ENCODE data around the gene SCD5.
"Not testable (repeated sequence)": the region's sequence is repeated elsewhere in the genome, so short reads cannot be mapped to it uniquely, and the experiment has no call there.

The SCD5 gene

GRCh38 chr4:82798168-82799005, at the start of gene SCD5:
TSS of gene SCD5 (minus strand) at chr4:82798796. CDS start at chr4:82798537, 259 bp downstream.
- no peak for DNase-seq

DNA sequence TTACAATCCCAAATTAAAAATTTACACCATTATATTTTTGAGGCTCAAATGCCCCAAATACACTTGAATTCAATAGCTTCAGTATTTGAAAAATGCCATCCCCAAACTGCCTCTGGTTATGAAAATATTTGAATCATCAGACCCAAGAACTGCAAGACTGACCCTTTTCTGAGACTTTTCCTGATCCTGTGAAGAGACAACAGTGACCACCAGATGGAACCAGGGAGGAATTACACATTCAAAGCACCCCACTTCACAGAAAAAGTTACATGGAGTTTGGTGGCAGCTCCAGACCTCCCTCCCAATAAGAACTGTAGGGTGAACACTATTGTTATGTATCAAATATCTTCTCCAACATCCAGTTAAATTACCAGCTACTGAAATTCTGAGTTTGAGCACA, 44.0 kb upstream of the SCD5 start:
- no peak for DNase-seq

DNA sequence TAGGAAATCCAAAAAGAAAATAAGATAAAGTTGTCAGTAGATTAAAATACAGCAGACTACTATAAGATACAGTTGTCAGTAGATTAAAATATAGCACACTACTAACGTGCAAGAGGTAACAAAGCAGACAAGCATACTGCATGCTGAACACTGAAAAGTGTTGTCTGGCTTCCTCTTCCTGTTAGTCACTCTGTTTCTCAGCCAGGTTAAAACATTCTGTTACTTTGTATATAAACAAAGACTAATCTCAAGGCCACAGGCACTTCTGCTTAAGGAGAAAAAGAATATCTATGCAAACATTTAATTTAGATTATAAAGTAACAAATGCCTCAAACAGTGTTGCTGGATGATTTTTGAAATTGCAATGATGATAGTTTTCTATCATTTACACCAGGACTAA, 41.0 kb upstream of the SCD5 start:
- no peak for DNase-seq

GRCh38 chr4:82833696-82834313, 35.2 kb upstream of the SCD5 start:
- DNase-seq = no peak

DNA sequence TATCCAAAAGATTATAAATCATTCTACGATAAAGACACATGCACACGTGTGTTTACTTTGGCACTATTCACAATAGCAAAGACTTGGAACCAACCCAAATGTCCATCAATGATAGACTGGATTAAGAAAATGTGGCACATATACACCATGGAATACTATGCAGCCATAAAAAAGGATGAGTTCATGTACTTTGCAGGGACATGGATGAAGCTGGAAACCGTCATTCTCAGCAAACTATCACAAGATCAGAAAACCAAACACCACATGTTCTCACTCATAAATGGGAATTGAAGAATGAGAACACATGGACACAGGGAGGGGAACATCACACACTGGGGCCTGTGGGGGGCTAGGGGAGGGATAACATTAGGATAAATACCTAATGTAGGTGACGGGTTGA, 34.5 kb upstream of the SCD5 start:
- DNase-seq = not testable (repeated sequence)

- no peak for DNase-seq
Measured at GRCh38 chr4:82825425-82825824, 26.8 kb upstream of the SCD5 start.

DNA sequence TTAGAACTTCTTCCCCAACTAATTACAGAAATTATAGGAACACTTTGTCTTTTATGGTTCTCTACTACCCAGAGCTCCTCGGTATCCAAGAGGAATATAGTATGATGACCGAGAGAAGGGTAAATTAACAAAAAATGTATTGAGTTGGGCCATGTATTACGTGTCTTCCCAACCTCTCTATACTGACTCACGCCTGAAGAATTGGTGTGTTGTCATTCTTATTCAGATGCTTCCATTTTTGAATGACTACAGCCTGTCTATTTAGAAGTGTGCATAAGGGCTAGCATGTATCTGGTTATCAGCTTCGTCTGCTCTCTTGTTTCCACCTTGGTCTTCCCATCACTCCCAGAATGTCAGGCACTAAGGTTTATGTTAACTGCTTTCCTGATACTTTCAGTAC, 24.5 kb upstream of the SCD5 start:
- no peak for DNase-seq

DNA sequence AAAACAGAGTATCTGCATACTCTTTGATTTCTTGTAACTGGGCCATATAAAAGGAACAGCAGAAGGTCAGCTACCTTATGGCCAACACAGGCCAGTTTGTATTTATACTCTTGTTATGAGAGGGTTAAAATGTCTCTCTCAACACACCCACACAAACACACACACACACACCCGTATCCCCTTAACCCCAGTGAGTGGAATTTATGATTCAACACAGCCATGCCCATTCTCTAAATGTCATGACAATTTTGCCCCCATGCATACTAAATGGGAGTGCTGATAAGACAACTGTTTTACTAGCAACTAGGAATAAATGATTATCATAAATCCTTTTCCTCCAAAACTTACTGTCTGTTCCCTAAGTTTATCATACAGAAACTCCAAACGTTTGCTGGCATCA, 22.1 kb upstream of the SCD5 start:
- no peak for DNase-seq

DNA sequence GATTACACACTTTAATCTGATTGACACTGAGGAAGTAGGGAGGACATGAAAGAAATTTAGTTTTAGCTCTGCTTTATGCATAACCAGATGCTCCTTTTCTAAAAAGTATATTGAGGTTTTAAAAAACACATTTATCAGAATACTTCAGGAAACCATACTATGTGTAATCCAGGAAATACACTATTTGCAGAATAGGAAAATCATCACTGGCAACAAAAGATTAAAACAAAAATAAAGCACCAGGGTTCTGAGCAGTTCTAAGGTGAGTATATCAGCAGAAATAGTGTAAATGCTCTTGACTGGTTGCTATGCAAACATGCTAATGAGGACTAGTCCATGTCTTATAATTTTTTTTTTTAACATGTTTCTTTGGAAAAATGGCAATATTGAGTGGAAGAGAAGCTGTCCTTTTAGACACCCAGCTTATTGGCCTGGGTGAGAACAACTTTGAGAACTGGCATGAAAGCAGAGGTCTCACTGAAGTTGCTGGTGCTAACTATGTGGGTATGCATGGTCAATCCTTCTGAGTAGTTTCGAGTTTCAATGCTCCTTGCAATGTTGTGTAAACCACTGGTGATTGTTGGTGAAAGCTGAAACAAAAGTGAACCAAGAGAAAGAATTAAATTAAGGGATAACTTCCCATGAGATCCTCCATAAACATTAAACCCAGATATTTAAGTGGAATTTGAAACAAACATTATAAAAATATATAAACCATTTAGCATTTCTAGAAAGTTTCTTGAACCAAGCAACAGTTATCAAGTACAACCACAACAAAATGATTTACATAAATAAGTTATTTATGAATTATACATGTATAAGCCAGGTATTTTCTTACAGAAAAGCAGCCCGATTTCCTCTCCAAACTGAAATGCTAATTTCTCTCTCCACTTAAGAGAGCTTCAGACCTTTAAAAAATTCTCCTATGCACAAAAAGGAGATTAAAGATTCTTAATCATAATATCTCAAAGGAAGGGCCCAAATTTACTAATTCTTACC, 20.4 kb upstream of the SCD5 start:
- no peak for DNase-seq

- not testable (repeated sequence) for DNase-seq
Measured at GRCh38 chr4:82816874-82817273, 18.3 kb upstream of the SCD5 start.

- DNase-seq = no peak
Measured at GRCh38 chr4:82814034-82814433, 15.4 kb upstream of the SCD5 start.

DNA sequence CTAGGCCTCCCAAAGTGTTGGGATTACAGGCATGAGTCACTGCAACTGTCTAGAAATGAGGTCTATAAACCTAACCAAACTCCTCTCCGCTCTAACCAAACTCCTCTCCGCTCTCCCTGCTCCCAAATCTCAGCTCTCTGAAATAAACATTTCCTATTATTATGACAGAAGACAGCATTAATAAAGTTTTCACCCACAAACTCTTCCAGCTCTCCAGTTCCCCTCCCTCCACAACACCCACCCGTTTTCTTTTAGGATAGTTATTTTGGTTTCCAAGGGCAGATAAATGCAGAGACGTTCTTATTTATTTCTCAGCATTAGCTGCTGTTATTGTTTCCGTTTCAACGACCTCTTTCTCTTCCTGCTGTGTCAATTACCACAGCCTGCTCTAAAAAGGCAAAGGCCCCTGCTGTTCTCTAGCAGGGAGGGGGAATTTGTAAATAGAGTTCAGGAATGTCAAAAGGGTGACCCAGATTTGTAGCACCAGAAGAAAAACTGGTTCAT, 13.3 kb upstream of the SCD5 start:
- DNase-seq = no peak

DNA sequence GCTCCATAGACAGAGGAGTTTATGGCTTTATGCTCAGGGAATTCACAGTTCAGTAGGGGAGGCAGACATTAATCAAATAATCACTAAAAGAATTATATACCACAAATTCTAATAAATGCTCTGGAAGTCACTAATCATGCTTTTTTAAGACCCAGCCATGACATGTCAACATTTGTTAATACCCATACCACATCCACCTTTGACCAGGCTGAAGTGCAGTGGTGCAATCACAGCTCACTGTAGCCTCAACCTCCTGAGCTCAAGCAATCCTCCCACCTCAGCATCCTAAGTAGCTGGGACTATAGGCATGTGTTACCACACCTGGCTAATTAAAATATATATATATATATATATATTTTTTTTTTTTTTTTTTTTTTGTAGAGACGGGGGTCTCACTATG, 12.8 kb upstream of the SCD5 start:
- no peak for DNase-seq

GRCh38 chr4:82810176-82810575, 11.6 kb upstream of the SCD5 start:
- no peak for DNase-seq

GRCh38 chr4:82809619-82810018, 11.0 kb upstream of the SCD5 start:
- no peak for DNase-seq

GRCh38 chr4:82803746-82804145, 5.2 kb upstream of the SCD5 start:
- DNase-seq = no peak

DNA sequence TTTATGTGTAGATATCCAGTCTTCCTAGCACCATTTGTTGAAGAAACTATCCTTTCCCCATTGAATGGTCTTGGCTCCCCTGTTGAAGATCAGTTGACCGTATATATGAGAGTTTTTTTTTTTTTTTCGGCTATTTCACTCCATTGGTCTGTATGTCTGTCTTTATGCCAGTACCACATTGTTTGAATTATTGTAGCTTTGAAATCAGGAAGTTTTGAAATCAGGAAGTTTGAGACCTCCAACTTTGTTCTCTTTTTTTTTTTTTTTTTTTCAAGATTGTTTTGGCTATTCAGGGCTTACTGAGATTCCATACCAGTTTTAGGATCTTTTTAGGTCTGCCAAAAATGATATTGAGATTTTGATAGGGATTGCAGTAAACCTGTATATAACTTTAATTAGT, 4.3 kb upstream of the SCD5 start:
- no peak for DNase-seq

- no peak for DNase-seq
Measured at GRCh38 chr4:82801910-82802521, 3.4 kb upstream of the SCD5 start.

DNA sequence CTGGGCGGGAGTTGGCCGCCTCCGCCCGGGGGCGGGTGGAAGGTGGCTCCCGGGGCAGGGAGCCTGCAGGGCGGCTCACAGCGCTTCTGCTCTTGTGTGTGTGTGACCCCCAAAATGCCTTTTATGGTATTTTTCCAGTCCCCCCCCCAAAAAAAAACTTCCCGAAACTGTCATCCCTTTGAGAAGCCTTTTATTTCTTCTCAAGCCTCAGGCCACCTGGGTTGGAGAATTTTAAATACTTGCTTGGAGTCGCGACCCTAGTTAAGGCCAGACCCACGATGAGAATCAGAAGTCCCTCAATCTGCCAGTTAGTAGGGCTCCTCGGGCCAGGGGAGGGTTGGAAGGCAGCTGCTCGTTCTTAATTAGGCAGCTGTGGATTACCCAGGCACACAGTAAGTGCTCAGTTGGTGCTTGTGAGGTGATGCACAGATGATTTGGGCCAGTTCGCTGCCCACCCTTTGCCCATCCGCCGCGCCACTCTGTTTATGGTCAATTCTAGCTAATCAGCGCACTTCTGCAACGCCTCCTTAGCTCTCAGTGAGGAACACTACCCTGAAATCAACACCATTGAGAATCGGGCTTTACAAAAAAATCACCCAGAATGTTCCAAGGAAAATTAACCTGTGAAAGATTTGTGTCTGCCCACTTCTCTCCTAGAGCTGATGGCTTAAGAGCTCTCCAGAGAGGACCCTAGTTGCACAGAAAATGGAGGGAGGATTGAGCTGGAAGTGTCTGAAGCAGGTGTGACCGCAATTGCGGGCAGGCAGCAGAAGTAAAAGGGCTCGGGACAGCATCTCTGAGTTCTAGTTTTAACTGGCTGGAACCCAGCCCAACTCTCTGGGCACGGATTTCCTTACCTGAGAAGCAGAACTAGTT, 648 bp upstream of the SCD5 start:
- no peak for DNase-seq

GRCh38 chr4:82797405-82798111, 1.0 kb downstream of the SCD5 start:
- no peak for DNase-seq

GRCh38 chr4:82797040-82797404, 1.6 kb downstream of the SCD5 start:
- DNase-seq = no peak
